Measurements from ENCODE around the gene GPR146.

Gene GPR146

DNA sequence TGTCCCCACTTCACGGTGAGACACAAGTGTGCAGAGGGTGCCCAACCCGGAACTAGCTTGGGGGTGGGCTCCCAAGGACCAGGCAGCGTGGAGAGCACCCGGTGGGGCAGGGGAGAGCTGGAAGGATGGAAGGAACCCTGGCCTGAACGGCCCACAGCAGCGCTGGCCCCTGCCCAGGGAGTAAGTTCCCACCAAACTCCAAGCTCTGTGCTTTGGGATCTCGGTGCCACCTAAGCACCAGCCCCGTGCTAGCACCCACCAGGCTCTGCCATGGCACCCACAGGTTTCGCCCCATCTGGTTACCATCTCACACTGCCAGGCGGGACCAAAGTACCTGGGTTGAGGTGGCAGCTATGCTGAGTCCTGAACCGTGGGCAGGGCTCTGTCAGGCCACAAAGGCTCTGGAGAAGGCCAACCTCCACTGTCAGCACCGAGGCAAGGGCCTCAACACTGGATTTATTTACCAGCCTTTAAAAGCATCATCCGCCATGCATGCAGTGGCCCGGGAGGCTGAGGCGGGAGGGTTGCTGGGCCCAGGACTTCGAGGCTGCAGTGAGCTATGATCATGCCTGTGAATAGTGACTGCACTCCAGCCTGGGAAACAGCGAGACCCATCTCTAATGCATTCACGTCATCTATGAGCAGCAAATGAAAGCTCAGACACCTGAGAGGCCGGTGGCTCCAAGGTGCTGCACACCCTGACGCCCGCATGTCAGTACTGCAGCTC, 59.6 kb downstream of the GPR146 start:
- DNase-seq (ENCODE audit: low read depth in 1 of 2, low spot score in 1 of 2), result no peak

DNA sequence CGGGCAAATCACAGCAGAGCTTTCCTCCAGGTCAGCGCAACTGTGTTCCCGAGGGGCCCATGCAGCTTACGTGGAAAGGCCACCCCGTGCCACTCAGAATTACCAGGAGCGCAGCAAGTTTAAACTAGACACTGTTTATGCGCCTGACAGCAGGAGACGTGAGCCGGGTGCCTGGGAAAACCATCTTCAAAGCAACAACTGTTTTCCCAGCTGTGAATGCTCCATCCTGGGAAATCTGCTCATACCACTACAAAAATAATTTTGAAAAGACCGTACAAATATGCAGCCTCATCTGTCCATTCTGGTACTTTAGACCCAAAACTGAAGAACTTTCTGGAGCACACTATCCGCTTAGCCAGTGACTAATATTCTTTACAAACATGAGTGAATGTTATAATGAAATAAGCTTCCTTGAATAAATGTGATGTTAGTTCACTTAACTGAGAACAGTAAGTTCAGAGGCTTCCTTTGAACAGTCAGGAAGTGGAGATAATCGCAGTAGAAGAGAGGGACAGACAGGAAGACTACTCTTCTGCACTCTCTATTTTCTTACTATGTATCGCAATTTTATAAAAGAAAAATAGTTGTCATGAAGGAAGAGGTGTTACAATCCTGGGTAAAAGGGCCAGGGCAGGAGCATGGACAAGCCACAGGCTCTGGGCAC, 60.3 kb downstream of the GPR146 start:
- no peak for DNase-seq (ENCODE audit: low read depth in 1 of 2, low spot score in 1 of 2)

GRCh38 chr7:1105189-1105588, 60.8 kb downstream of the GPR146 start:
- DNase-seq (ENCODE audit: low read depth in 1 of 2, low spot score in 1 of 2), result no peak

DNA sequence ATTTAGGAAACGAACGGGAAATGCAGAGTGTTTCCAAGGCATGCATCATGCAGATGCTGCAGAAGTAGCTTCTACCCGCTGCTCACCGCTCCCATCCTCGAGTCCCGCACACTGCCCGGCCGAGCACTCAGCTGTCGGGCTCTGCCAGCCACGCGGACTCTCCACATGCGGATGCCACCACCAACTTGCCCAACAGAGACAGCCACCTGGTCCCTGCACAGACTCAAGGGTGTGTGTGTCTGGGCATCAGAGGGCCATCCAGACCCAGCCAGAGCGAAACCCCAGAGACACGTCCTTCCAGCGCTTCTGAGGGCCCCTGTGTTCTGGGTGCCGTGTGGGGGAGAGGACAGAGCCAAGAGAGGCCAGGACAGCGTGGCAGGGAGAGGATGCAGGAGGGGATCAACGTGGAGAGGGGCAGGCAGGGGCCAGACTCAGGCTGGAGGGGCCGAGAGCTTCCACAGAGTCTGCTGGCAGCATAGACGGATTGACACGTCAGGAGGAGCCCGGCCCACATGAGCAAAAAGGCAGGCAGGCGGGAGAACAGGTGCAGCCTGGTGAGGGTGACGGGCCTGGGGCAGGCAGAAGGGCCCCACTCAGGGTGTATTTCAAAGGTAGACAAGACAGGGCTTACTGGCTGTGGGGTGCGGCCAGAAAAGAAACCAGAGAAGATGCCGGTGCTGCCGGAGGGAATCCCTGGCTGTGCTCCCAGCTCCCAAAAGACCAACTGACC, 61.9 kb downstream of the GPR146 start:
- DNase-seq (ENCODE audit: low read depth in 1 of 2, low spot score in 1 of 2), result no peak

DNA sequence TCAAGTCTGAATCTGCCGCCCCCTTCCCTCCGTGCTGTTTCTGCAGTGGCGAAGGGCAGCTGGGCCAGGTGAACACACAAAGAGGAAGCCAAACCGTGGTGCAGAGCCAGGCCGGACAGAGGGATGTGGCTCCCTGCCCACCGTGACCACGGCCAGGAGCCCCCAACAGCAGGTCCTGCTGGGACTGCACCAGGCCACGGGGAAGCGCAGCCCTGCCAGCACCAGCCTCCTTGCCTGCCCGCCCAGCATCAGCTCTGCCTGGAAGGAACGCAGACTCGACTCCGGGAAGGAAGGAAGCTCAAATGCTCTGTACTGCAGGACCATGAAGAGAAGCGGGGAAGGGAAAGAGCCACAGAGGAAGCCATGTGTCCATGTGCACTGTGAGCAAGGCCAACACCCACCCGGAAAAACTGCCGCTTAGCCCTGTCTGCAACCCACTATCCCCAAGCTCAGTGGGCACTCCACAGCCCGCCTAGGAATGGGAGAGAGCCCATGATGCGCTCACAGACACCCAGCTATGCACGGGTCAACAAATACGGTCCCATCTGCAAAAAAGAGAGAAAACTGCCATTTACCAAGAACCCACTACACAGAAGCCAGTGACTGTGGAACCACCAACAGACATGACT, 62.6 kb downstream of the GPR146 start:
- no peak for DNase-seq (ENCODE audit: low read depth in 1 of 2, low spot score in 1 of 2)

DNA sequence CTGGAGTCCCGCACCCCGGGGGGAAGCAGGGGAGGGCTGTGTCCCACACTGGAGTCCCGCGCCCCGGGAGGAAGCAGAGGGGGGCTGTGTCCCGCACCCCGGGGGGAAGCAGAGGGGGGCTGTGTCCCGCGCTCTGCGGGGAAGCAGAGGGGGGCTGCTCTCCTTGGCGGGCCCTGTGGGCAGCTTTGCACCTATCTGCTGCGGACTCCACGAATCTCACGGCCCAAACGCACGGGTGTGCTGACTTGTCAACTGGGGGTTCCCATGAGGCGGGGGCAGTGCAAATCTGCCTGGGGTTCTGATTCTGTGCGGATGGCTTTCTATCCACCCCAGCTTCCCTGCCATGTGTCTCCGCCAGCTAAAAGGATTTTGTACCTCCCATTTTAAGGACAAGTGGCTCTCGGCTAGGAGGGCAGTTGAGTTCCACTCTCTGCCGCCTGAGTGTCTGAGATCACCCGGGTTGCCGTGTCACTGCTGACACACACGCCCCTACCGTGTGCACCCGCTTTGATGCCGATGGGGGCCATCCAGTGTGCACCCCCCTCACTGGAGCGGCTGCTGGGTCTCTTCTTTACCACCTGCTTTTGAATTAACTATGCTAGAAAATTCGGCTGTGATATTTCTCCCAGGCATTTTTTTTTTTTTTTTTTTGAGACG, 64.0 kb downstream of the GPR146 start:
- no peak for DNase-seq (ENCODE audit: low read depth in 1 of 2, low spot score in 1 of 2)
